Activated CD4-positive, alpha-beta memory T cell treated with anti-CD3 and anti-CD28 coated beads for 36 hours (primary cell): Measurements from ENCODE around the gene MFAP3. TPM values are rescaled to one million over a fixed set of nuclear protein-coding genes. Genes with fewer than 3 reads are reported as not detected.
A peak's percentile ranks its signal among the peaks of the same experiment; 100 is the strongest.
"Not testable (repeated sequence)": the region's sequence is repeated elsewhere in the genome, so short reads cannot be mapped to it uniquely, and the experiment has no call there.

Experiments
- CTCF ChIA-PET: fragments of 350-600 bp; sonication (Branson Sonifier 250); formaldehyde crosslinking; loops from one replicate; lab custom pipeline; 2021; ENCODE audit warnings: antibody characterized with exemption, inconsistent platforms; lab: Charles Lee
- POLR2A ChIA-PET: fragments of 350-600 bp; sonication (Branson Sonifier 250); formaldehyde crosslinking; loops from one replicate; lab custom pipeline; 2021; ENCODE audit warnings: antibody characterized with exemption; lab: Charles Lee
- DNase-seq: peaks from one replicate; pipeline ENCODE4 v3.0.0-alpha.2; 2020
- H3K27ac Mint-ChIP-seq: one replicate; pipeline ENCODE4 v1.8.0; 2021; ENCODE audit warnings: mixed read lengths
- H3K27me3 Mint-ChIP-seq: one replicate; pipeline ENCODE4 v1.8.0; 2021; ENCODE audit warnings: mixed read lengths
- H3K36me3 Mint-ChIP-seq: one replicate; pipeline ENCODE4 v1.8.0; 2021; ENCODE audit warnings: mixed read lengths
- H3K4me1 Mint-ChIP-seq: one replicate; pipeline ENCODE4 v1.8.0; 2021; ENCODE audit warnings: low read depth, mixed read lengths
- H3K4me3 Mint-ChIP-seq: one replicate; pipeline ENCODE4 v1.8.0; 2021; ENCODE audit warnings: mild to moderate bottlenecking, mixed read lengths
- H3K9me3 Mint-ChIP-seq: one replicate; pipeline ENCODE4 v1.8.0; 2021; ENCODE audit warnings: mixed read lengths
- intact Hi-C: fragments of 100-400 bp; cut with micrococcal nuclease; formaldehyde crosslinking; loops from one replicate; pipeline ENCODE4 v1.15.1; 2023
- total RNA-seq, 2 experiments: library from RNA; stranded (reverse); gene quantifications; one replicate each; pipeline ENCODE4 v1.2.3, GENCODE V29; 2021

MFAP3 gene
- 10 to 100 TPM; 10.0 to 11.1 TPM for total RNA-seq

GRCh38 chr5:154038707-154039457 lies at the start of gene MFAP3, which contains the start of gene FAM114A2:
MFAP3 (plus strand) TSS chr5:154038967; CDS start chr5:154049723, 10,756 bp downstream.
FAM114A2 (minus strand) TSS chr5:154038910; CDS start chr5:154034953, 3,957 bp downstream.
- Mint-ChIP-seq H3K27me3 (no peaks in the 10 kb centered on the region), H3K27ac (peak within 1 kb of the TSS; percentile 93), H3K36me3 (peaks cover 4% of the 10 kb centered on the region), H3K9me3 (no peaks in the 10 kb centered on the region), H3K4me3 (peak within 1 kb of the TSS; percentile 98), H3K4me1 (peaks cover 47% of the 10 kb centered on the region)
- DNase-seq: peak; percentile 93
- intact Hi-C loops: loop anchor here (1.0 to 5.0 kb wide), 5 partner anchors 151 to 902 kb away; partner anchors contain the start of genes CNOT8, GALNT10, LARP1 and MRPL22
- CTCF ChIA-PET: interaction anchor here (0.6 to 1.8 kb wide), 7 partner anchors 9 to 366 kb away, joined by 3 to 8 read pairs (median 4); no protein-coding TSS in a partner anchor
- POLR2A ChIA-PET: interaction anchor here (0.7 to 1.7 kb wide), 6 partner anchors 8 to 290 kb away, joined by 3 to 12 read pairs (median 4); partner anchors contain the start of gene GALNT10

- no peak overlapping the region for H3K27ac Mint-ChIP-seq
- no peaks in the 10 kb centered on the region for H3K9me3 Mint-ChIP-seq
- intact Hi-C loops: no loop called here
- no peak overlapping the region for H3K4me3 Mint-ChIP-seq
- ChIA-PET CTCF (no interaction called here), POLR2A (no interaction called here)
- H3K36me3 Mint-ChIP-seq: peaks cover 27% of the 10 kb centered on the region
- no peaks in the 10 kb centered on the region for H3K27me3 Mint-ChIP-seq
- H3K4me1 Mint-ChIP-seq: no peaks in the 10 kb centered on the region
- no peak for DNase-seq
Measured at GRCh38 chr5:153991168-153991567, 47.6 kb upstream of the MFAP3 start.

- intact Hi-C loops: no loop called here
- Mint-ChIP-seq H3K4me1 (no peaks in the 10 kb centered on the region), H3K4me3 (no peak overlapping the region), H3K27me3 (no peaks in the 10 kb centered on the region), H3K9me3 (peaks cover 2% of the 10 kb centered on the region), H3K27ac (no peak overlapping the region), H3K36me3 (peaks cover 45% of the 10 kb centered on the region)
- CTCF ChIA-PET: no interaction called here
- POLR2A ChIA-PET: no interaction called here
- DNase-seq: no peak
Measured at GRCh38 chr5:153998010-153998409, 40.8 kb upstream of the MFAP3 start.

GRCh38 chr5:153998768-153999167 lies 40.0 kb upstream of the MFAP3 start:
- H3K9me3 Mint-ChIP-seq: peaks cover 2% of the 10 kb centered on the region
- H3K27me3 Mint-ChIP-seq: no peaks in the 10 kb centered on the region
- intact Hi-C loops: no loop called here
- ChIA-PET POLR2A (no interaction called here), CTCF (no interaction called here)
- H3K4me1 Mint-ChIP-seq: no peaks in the 10 kb centered on the region
- H3K4me3 Mint-ChIP-seq: no peak overlapping the region
- no peak for DNase-seq
- no peak overlapping the region for H3K27ac Mint-ChIP-seq
- peaks cover 42% of the 10 kb centered on the region for H3K36me3 Mint-ChIP-seq

- Mint-ChIP-seq H3K27ac (no peak overlapping the region), H3K27me3 (no peaks in the 10 kb centered on the region), H3K4me3 (no peak overlapping the region), H3K4me1 (no peaks in the 10 kb centered on the region), H3K9me3 (peaks cover 2% of the 10 kb centered on the region), H3K36me3 (peaks cover 34% of the 10 kb centered on the region)
- intact Hi-C loops: no loop called here
- ChIA-PET POLR2A (no interaction called here), CTCF (no interaction called here)
- DNase-seq: no peak
Measured at GRCh38 chr5:153999995-154000394, 38.8 kb upstream of the MFAP3 start.

GRCh38 chr5:154000703-154001102 lies 38.1 kb upstream of the MFAP3 start:
- H3K4me1 Mint-ChIP-seq: no peaks in the 10 kb centered on the region
- ChIA-PET CTCF (no interaction called here), POLR2A (no interaction called here)
- no peak overlapping the region for H3K4me3 Mint-ChIP-seq
- no peak for DNase-seq
- no peaks in the 10 kb centered on the region for H3K27me3 Mint-ChIP-seq
- no peak overlapping the region for H3K27ac Mint-ChIP-seq
- peaks cover 32% of the 10 kb centered on the region for H3K36me3 Mint-ChIP-seq
- H3K9me3 Mint-ChIP-seq: peaks cover 2% of the 10 kb centered on the region
- intact Hi-C loops: no loop called here

GRCh38 chr5:154002093-154002492 lies 36.7 kb upstream of the MFAP3 start:
- CTCF ChIA-PET: no interaction called here
- Mint-ChIP-seq H3K27me3 (no peaks in the 10 kb centered on the region), H3K9me3 (peaks cover 2% of the 10 kb centered on the region), H3K27ac (no peak overlapping the region), H3K36me3 (peaks cover 30% of the 10 kb centered on the region), H3K4me3 (no peak overlapping the region), H3K4me1 (no peaks in the 10 kb centered on the region)
- intact Hi-C loops: no loop called here
- DNase-seq: no peak
- POLR2A ChIA-PET: no interaction called here

GRCh38 chr5:154002511-154003020 lies 36.2 kb upstream of the MFAP3 start:
- Mint-ChIP-seq H3K27ac (no peak overlapping the region), H3K36me3 (peaks cover 26% of the 10 kb centered on the region), H3K27me3 (no peaks in the 10 kb centered on the region), H3K4me1 (no peaks in the 10 kb centered on the region), H3K9me3 (peaks cover 2% of the 10 kb centered on the region), H3K4me3 (no peak overlapping the region)
- intact Hi-C loops: no loop called here
- ChIA-PET POLR2A (interaction anchor here (0.6 kb wide), 1 partner anchor 35 kb away, joined by 4 read pairs; no protein-coding TSS in a partner anchor), CTCF (no interaction called here)
- DNase-seq: no peak

- Mint-ChIP-seq H3K27me3 (no peaks in the 10 kb centered on the region), H3K9me3 (no peaks in the 10 kb centered on the region), H3K27ac (no peak overlapping the region), H3K36me3 (peaks cover 13% of the 10 kb centered on the region), H3K4me1 (no peaks in the 10 kb centered on the region), H3K4me3 (no peak overlapping the region)
- ChIA-PET POLR2A (no interaction called here), CTCF (no interaction called here)
- intact Hi-C loops: no loop called here
- no peak for DNase-seq
Measured at GRCh38 chr5:154005648-154006047, 33.1 kb upstream of the MFAP3 start.

- CTCF ChIA-PET: no interaction called here
- intact Hi-C loops: no loop called here
Measured at GRCh38 chr5:154010660-154011059, 28.1 kb upstream of the MFAP3 start.

GRCh38 chr5:154015071-154015693 lies 23.6 kb upstream of the MFAP3 start:
- no peak for DNase-seq
- no peaks in the 10 kb centered on the region for H3K27me3 Mint-ChIP-seq
- peaks cover 56% of the 10 kb centered on the region for H3K36me3 Mint-ChIP-seq
- POLR2A ChIA-PET: no interaction called here
- H3K4me1 Mint-ChIP-seq: peaks cover 2% of the 10 kb centered on the region
- CTCF ChIA-PET: no interaction called here
- no peak overlapping the region for H3K4me3 Mint-ChIP-seq
- H3K27ac Mint-ChIP-seq: no peak overlapping the region
- no peaks in the 10 kb centered on the region for H3K9me3 Mint-ChIP-seq
- intact Hi-C loops: no loop called here

More at GRCh38 chr5:154010660-154011059, 28.1 kb upstream of the MFAP3 start:
- Mint-ChIP-seq H3K27ac (no peak overlapping the region), H3K4me3 (no peak overlapping the region), H3K27me3 (no peaks in the 10 kb centered on the region), H3K9me3 (no peaks in the 10 kb centered on the region), H3K36me3 (peaks cover 27% of the 10 kb centered on the region), H3K4me1 (no peaks in the 10 kb centered on the region)
- POLR2A ChIA-PET: no interaction called here
- DNase-seq: no peak

- DNase-seq, H3K9me3 Mint-ChIP-seq, H3K27me3 Mint-ChIP-seq, H3K4me3 Mint-ChIP-seq, H3K4me1 Mint-ChIP-seq, POLR2A ChIA-PET, CTCF ChIA-PET, H3K27ac Mint-ChIP-seq, intact Hi-C loops: not testable (repeated sequence)
- H3K36me3 Mint-ChIP-seq: peaks cover 85% of the 10 kb centered on the region
Measured at GRCh38 chr5:154018919-154019318, 19.8 kb upstream of the MFAP3 start.
